Measurements from ENCODE around the gene INPP5A.

DNA sequence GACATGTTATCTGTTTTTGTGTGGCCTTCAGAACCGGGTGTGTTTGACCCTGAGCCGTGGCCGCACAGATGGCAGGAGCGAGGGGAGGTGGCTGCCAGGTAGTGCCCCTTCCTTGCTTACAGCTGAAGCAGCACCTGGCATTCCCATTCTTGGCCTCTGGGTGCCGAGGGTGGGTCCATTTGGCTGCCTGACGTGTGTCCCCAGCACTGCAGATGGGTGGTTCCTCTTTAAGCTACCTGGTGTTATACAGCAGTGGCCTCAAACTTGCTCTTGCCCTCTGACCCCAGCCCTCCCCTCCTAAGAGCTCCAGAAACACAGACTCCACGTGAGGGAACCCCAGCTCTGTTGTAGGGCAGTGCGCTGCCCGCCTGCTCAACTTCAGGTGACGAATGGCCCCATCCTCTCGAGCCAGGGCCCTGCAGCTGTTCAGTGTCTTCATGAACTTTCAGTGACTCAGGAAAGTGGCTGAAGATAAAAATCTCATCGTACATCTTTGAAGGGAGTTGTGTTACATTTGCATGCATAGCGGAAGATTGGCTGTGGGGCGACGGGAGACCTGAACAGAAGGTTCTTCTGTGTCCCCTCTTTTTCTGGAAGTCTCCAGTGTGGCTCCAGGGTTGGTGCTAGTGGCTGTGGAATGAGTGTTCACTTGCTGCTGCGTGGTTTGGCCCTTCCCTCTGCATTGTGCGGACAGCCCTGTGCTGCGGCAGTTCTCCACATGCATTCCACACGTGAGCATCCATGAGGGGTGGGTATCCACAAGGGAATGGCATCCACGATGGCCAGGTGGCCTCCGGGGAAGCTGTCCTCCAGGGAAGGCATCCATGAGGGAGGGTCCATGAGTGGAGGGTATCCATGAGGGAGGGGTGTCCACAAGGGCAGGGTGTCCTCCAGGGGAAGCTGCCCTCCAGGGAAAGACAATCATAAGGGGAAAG lies 91.6 kb downstream of the INPP5A start:
- TF ChIP-seq, protein P1, sequence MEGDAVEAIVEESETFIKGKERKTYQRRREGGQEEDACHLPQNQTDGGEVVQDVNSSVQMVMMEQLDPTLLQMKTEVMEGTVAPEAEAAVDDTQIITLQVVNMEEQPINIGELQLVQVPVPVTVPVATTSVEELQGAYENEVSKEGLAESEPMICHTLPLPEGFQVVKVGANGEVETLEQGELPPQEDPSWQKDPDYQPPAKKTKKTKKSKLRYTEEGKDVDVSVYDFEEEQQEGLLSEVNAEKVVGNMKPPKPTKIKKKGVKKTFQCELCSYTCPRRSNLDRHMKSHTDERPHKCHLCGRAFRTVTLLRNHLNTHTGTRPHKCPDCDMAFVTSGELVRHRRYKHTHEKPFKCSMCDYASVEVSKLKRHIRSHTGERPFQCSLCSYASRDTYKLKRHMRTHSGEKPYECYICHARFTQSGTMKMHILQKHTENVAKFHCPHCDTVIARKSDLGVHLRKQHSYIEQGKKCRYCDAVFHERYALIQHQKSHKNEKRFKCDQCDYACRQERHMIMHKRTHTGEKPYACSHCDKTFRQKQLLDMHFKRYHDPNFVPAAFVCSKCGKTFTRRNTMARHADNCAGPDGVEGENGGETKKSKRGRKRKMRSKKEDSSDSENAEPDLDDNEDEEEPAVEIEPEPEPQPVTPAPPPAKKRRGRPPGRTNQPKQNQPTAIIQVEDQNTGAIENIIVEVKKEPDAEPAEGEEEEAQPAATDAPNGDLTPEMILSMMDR (IDR thresholded peaks at IDR 0.05; ENCODE audit: poor library complexity): no peak
- TF ChIP-seq EZH2 (IDR thresholded peaks at IDR 0.05; ENCODE audit: borderline replicate concordance): no peak
